ENCODE data around the gene SYT1.

SYT1 gene

GRCh38 chr12:79059557-79059956, 195.0 kb downstream of the SYT1 start:
- TF ChIP-seq FOXP2 (optimal IDR thresholded peaks at IDR 0.05; ENCODE audit: borderline replicate concordance, extremely low read depth, extremely low read length, insufficient read depth) (no peak), SIN3A (IDR thresholded peaks at IDR 0.05; ENCODE audit: borderline replicate concordance, insufficient read depth, low read length) (no peak), REST (IDR thresholded peaks at IDR 0.05; ENCODE audit: insufficient read depth in 1 of 2, low read depth in 2 of 2, low read length in 2 of 2) (no peak), POLR2AphosphoS5 (IDR thresholded peaks at IDR 0.05; ENCODE audit: low read depth, low read length) (no peak), TAF1 (IDR thresholded peaks at IDR 0.05; ENCODE audit: borderline replicate concordance, insufficient read depth, low read length) (no peak)

GRCh38 chr12:79063258-79063657, 198.7 kb downstream of the SYT1 start:
- no peak for TF ChIP-seq FOXP2 (optimal IDR thresholded peaks at IDR 0.05; ENCODE audit: borderline replicate concordance, extremely low read depth, extremely low read length, insufficient read depth)
- no peak for TF ChIP-seq TAF1 (IDR thresholded peaks at IDR 0.05; ENCODE audit: borderline replicate concordance, insufficient read depth, low read length)
- TF ChIP-seq POLR2AphosphoS5 (IDR thresholded peaks at IDR 0.05; ENCODE audit: low read depth, low read length): no peak
- no peak for TF ChIP-seq REST (IDR thresholded peaks at IDR 0.05; ENCODE audit: insufficient read depth in 1 of 2, low read depth in 2 of 2, low read length in 2 of 2)
- no peak for TF ChIP-seq SIN3A (IDR thresholded peaks at IDR 0.05; ENCODE audit: borderline replicate concordance, insufficient read depth, low read length)

- TF ChIP-seq REST (IDR thresholded peaks at IDR 0.05; ENCODE audit: insufficient read depth in 1 of 2, low read depth in 2 of 2, low read length in 2 of 2) (no peak), POLR2AphosphoS5 (IDR thresholded peaks at IDR 0.05; ENCODE audit: low read depth, low read length) (no peak), FOXP2 (optimal IDR thresholded peaks at IDR 0.05; ENCODE audit: borderline replicate concordance, extremely low read depth, extremely low read length, insufficient read depth) (no peak)
Measured at GRCh38 chr12:79067977-79068376, 203.4 kb downstream of the SYT1 start.

- TF ChIP-seq TAF1 (IDR thresholded peaks at IDR 0.05; ENCODE audit: borderline replicate concordance, insufficient read depth, low read length): no peak
- no peak for TF ChIP-seq SIN3A (IDR thresholded peaks at IDR 0.05; ENCODE audit: borderline replicate concordance, insufficient read depth, low read length)
- TF ChIP-seq REST (IDR thresholded peaks at IDR 0.05; ENCODE audit: insufficient read depth in 1 of 2, low read depth in 2 of 2, low read length in 2 of 2): no peak
- no peak for TF ChIP-seq FOXP2 (optimal IDR thresholded peaks at IDR 0.05; ENCODE audit: borderline replicate concordance, extremely low read depth, extremely low read length, insufficient read depth)
- TF ChIP-seq POLR2AphosphoS5 (IDR thresholded peaks at IDR 0.05; ENCODE audit: low read depth, low read length): no peak
Measured at GRCh38 chr12:79069009-79069408, 204.4 kb downstream of the SYT1 start.

GRCh38 chr12:79071498-79071897, 206.9 kb downstream of the SYT1 start:
- TF ChIP-seq TAF1 (IDR thresholded peaks at IDR 0.05; ENCODE audit: borderline replicate concordance, insufficient read depth, low read length) (no peak), SIN3A (IDR thresholded peaks at IDR 0.05; ENCODE audit: borderline replicate concordance, insufficient read depth, low read length) (no peak), REST (IDR thresholded peaks at IDR 0.05; ENCODE audit: insufficient read depth in 1 of 2, low read depth in 2 of 2, low read length in 2 of 2) (no peak), POLR2AphosphoS5 (IDR thresholded peaks at IDR 0.05; ENCODE audit: low read depth, low read length) (no peak), FOXP2 (optimal IDR thresholded peaks at IDR 0.05; ENCODE audit: borderline replicate concordance, extremely low read depth, extremely low read length, insufficient read depth) (no peak)
